HCEC 1CT (cell line): Measurements from ENCODE around the gene PCTP.

ENCODE experiments used
- DNase-seq: peaks from one replicate; pipeline ENCODE4 v3.0.0-alpha.2; 2017

The PCTP gene

DNA sequence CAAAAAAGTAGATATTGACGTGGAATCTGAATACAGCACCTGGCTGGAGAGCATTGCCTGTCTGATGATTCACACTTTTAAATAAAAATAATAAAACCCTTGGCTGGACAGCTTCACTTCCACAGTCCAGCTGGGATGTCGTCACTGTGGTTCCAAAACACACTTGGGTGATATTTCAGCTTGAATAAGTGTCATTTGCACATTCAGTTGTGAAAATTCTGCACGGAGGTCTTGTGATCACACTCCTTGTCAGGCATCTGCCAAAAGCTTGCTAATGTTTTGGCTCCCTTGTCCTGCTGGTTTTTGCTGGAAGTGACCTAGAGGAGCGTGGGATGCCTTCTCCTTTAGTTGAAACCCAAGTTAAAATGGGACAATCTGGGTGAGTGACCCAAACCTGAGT lies 60.7 kb downstream of the PCTP start:
- no peak for DNase-seq

DNA sequence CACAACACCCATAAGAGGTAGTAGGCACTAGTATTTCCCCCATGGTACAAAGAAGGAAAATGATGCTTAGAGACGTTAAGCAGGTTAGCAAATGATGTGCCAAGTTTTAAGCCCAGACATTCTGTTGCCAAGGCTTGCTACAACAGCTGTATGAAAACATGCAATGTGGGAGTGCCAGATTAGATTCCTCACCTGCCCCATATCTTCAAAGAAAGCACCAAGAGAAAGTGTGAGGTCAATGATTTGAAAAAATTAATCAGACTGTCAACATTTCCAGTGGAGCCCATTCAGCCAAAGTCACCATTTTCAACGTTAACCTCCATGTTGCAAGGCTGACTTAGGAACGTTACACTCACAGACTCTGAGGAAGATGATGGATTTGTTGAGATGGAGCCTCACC lies 61.5 kb downstream of the PCTP start:
- no peak for DNase-seq

DNA sequence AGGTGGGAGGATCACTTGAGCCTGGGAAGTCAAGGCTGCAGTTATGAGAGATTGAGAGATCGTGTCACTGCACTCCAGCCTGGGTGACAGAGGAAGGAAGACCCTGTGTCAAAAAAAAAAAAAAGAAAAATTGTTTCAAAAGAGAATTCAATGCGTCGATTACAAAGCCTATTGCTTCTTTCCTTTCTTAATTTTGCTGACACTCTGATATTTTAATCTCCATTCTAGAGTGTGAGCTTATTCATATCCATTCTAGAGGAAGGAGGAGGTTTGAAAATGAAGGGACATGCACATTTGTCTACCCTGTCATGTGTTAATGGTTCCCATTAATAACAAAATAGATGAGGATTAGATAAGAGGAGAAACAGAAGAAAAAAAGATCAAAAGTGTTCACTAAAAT lies 63.1 kb downstream of the PCTP start:
- no peak for DNase-seq

DNA sequence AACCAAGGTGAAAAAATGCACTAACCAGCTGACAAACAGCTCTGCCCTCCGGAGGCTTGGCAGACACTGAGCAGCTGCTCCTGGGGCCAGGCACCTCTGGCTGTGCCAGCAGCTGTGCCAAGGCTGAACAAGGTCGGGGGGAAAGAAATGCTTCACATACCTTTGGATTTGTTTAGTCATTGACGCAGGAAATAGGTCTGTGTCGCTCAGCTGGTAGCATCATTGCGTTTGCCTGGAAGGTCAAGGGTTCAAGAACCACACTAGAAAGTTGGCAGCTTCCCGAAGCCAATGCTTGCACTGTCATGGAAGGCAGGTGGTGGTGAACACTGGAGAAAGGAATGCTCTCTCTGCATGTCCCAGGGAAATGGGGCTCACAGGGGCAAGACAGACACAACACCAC lies 63.5 kb downstream of the PCTP start:
- peak; percentile 25 for DNase-seq

DNA sequence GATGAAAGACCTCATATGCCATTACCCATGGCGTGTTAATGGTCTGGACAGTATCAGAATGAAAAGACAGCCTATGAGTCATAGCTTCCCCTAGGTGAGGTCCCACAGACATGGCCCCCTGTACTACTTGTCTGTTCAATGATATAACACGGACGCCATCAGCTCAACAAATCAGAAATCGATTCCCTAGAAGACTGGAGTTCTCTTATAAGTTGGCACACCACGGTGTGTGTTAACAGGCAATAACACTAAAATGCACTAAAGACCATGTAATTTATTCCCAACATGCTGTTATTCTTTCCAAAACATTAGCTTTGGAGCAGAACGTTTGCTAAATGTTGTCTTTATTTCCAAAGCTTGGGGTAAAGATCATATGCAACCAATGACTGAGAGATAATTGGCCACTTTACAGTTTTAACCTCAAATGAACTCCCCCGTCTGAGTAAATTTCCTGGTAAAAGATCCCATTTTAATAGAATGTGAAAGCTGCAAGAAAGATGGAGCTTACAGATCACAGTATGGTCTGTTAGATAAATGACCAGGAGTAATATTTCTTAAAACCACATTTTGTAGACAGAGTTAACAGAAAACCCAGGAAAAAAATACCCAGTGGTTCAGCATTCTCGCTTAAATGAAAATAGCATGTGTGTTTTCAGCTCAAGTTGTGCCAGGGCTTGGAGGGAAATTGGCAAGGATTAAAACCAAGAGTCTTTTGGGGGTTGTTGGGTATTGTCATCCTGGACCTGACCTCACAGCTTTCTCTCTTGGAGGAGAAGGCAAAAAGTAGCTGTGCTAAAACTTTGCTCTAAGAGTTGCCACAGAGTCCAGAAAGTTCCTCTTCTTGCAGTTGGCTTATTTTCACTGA lies 65.9 kb downstream of the PCTP start:
- no peak for DNase-seq

DNA sequence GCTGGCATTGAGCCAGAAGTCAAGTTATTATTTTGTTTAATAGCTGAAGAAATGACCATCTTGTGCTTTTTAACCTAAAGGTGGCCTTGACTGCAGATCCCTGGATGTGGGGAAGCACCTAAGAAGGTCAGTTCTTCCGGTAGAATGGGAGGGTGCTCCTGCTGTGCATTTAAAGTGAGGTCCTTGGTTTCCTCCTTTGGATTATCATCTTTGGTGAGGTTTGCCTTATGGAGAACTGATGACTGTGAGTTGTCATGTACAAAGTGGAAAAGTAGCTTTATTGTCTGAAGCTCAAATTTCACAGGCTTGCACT lies 66.5 kb downstream of the PCTP start:
- no peak for DNase-seq

DNA sequence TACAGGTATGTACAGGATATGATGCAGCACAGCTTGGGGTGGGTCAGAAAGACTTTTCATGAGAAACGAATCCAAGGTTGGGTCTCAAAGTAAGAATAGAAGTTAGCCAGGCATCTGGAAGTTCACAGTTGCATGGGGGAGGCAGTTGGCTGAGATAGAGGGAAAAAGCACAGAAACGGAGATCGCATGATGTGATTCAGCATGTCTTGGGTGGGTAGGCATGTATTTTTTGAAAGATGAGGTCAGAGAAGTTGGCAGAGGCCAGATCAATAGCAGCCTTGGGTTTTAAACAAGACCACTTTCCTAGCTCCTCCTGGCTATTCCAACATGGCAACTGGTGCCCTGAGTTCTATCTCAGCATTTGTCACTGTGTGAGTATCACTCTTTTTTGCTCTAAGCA lies 67.2 kb downstream of the PCTP start:
- DNase-seq, result no peak

DNA sequence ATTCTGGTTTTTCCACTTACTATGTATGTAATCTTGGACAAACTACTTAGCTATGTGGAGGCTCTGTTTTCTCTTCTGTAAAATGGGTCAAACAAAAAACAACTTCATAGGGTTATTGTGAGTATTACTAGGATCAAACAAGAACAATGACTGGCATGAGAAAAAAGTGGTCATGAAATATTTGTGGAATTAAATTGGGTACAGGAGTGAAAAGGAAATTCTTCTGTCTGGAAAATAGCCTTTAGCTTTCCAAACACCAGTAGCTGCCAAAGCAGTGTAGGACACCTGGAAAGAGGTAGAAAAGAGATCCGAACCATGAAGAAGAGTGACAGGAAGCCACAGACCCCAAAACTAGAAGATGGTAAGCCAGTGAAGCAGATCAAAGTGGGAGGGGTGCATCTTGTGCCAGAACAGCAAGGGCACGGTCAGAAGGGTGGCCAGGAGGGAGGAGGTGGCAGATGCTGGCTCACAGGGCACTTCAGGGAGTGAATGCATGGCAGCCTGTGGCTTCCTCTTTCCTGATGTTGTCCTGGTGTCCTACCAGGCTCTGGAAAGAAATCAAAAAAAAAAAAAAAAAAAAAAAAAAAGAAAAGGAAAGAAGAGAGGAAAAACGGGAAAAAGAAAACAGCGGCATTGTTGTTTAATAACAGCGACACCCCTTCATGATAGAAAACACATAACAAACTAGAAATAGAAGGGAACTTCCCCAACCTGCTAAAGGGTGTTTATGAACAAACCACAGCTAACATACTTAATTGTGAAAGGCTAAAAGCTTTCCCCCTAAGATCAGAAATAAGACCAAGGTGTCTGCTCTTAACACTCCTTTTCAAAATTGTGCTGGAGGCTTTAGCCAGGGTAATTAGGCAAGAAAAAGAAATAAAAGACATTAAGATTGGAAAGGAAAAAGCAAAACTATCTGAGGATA lies 67.9 kb downstream of the PCTP start:
- DNase-seq, result no peak

DNA sequence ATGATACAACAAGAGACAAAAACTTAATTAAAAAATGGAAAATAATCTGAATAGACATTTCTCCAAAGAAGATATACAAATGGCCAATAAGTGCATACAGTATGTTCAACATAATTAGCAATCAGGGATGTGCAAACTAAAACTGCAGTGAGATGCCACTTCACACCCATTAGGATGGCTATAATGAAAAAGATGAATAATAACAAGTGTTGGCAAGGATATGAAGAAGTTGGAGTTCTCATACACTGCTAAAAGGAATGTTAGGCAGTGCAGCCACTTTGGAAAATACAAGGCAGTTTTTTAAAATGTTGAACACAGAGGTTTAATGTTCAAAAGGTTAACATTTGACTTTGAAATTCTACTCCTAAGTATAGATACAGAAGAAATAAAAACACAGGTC lies 69.8 kb downstream of the PCTP start:
- DNase-seq, result no peak

DNA sequence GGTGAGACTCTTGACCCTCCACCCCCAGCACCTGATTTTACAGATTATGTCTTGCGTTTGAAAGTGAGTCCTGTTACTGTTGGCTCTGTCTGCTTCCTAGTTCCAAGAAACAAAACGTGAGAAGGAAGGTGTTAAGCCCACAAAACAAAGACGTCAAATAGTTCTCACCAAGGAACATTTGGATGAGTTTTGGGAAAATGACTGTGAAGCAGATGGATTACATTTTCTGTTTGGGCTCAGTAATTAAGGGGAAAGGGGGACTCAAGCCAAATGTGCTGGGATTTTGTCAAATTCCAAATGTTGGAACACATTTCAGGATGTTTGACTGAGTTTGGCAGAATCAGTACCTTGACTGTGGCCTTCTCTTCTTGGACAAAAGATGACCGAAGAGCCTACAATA lies 71.2 kb downstream of the PCTP start:
- DNase-seq, result no peak

DNA sequence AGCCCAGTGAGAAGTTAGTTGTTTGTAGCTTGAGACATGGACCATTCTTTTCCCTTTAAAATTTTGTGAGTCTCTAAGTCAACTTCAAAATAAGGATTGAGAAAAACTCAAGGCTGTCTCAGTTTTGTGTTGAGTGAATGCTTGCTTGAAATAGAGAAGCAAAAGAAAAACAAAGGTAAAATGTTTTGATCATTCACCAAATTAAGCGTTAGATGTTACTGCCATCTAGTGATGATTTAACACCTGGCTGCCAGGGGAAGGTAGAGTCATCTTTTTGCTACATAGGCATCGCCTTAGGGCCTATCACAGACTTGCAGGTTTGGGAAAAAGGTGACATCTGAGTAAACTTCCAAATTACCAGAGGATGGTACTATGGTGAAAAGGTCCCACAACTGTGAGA lies 74.4 kb downstream of the PCTP start:
- DNase-seq, result no peak
